Astrocyte of the cerebellum (primary cell): ENCODE results near the gene BFSP1.

Source experiments
- DNase-seq: peaks from one replicate; pipeline ENCODE4 v3.0.0-alpha.2; 2011; ENCODE audit warnings: low read depth
- H3K4me3 ChIP-seq: 2 replicates; pipeline ENCODE4 v1.5.1; 2011; ENCODE audit warnings: mild to moderate bottlenecking, low read depth, low read length, moderate library complexity
- in situ Hi-C: cut with HindIII; loops from 2 replicates; pipeline ENCODE4 v1.10.0; 2017; ENCODE audit warnings: low sequenced_read_pairs
- TF ChIP-seq, protein P1 (sequence below): IDR thresholded peaks from 2 replicates; pipeline ENCODE4 v1.5.1; 2012; ENCODE audit warnings: low read length, low read depth, moderate library complexity, mild to moderate bottlenecking; ENCODE audit errors: missing control alignments

Gene BFSP1

DNA sequence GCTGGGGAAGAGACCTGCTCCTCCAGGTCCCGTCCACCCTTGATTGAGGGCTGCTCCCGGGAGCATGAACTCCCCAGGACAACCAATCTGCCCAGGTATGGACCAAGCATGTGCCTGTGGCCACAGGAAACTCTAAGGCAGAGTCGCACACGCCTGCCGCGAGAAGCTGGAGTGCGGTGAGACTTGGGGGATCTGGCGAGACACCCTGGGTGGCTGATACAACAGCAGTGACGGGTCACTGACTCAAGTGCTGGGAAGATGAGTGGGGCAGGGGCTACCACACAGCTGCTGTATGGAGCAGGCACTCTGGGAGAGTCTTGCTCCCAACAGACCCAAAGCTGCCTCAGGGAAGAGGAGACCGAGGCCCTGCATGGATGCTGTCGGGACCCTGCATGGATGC is 40.1 kb downstream of the BFSP1 start:
- TF ChIP-seq, protein P1, sequence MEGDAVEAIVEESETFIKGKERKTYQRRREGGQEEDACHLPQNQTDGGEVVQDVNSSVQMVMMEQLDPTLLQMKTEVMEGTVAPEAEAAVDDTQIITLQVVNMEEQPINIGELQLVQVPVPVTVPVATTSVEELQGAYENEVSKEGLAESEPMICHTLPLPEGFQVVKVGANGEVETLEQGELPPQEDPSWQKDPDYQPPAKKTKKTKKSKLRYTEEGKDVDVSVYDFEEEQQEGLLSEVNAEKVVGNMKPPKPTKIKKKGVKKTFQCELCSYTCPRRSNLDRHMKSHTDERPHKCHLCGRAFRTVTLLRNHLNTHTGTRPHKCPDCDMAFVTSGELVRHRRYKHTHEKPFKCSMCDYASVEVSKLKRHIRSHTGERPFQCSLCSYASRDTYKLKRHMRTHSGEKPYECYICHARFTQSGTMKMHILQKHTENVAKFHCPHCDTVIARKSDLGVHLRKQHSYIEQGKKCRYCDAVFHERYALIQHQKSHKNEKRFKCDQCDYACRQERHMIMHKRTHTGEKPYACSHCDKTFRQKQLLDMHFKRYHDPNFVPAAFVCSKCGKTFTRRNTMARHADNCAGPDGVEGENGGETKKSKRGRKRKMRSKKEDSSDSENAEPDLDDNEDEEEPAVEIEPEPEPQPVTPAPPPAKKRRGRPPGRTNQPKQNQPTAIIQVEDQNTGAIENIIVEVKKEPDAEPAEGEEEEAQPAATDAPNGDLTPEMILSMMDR, result no peak
- in situ Hi-C loops, result no loop called here
- no peak overlapping the region for H3K4me3 ChIP-seq
- no peak for DNase-seq

DNA sequence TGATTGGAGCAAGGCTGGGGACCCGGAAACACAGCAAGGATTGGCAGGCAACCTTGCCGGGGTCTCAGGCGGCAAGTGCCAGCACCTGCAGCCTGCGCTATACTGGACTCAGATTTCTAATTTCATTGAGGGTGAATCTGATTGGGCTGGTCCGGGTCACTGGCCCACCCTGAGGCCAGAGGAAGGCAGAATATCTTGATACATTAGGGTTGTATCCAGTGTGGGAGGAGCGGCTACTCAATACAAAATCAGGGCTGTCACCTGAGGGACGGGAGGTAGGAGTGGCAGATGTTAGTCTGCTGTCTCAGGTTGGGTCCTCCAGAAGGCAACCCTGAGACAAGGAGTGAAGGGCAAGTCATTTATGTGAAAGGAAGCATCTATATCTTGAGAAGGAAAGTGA is 40.7 kb downstream of the BFSP1 start:
- DNase-seq, result no peak
- in situ Hi-C loops, result no loop called here
- TF ChIP-seq, protein P1, result no peak
- H3K4me3 ChIP-seq, result no peak overlapping the region

DNA sequence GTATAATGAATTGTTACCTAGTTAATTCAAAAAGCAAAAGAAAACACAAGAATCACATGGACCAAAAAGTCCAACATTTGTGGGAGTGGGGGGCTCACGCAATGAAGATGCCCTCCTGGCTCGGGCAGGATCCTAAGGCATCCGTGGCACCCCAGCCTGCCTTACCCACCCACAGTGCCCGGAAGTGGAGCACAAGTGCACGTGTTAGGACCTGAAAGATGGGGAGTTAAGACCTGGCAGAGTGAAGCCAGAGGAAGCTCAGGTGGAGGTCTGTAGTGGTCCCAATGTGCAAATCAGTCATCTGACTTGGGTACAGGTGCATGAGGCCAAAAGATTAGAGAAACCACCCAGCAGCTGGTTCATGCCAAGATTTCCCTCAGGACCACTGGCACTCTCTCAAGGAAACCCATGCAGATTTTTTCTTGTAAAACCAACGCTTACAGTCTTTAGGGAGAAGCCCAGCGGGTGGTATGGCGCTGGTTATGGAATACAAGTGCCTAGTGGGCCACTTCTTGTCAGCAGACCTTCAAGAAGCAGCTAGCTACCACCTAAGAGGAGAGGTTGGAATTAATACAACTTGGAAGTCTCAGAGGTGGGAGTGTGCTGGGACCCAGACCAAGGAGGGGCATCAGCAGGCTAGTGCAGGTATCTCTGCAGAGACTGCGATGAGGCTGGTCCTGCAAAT is 42.1 kb downstream of the BFSP1 start:
- no peak overlapping the region for H3K4me3 ChIP-seq
- TF ChIP-seq, protein P1, result no peak
- in situ Hi-C loops, result no loop called here
- DNase-seq, result no peak

DNA sequence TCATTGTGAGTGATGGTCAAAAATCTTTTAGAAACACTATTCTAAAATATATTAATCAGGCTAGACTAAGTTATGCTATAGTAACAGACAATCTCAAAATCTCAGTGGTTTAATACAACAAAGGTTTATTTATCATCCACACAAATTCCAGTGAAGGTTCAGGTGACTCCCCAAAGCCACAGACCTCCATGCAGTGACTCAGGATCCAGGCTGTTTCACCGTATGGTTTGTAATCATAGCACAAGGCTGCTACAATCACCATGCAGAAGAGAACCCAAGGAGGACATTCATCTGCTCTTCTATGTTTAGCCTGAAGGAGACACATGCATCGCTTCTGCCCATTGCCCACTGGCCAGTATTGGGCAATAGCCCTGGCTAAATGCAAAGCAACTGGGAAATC is 46.2 kb downstream of the BFSP1 start:
- no peak overlapping the region for H3K4me3 ChIP-seq
- no peak for DNase-seq
- in situ Hi-C loops, result no loop called here
- TF ChIP-seq, protein P1, result no peak

DNA sequence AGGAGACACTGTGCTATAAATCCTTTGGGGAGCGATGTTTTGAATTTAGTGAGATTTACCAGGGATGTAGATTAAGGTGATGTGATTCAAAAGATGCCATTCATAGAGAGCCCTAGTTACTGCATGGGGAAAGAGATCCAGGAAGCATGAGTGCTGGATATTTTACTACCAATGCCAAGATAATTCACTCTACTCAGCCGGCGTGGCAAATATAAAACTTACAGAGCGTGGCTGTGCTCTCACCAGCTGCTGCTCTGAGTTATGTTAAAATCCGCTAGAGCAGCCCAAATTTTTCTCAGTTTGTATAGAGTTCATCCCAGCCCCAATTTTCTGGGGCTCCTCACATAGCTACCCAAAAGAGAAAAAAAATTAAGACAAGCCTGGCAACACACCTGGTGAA is 48.6 kb downstream of the BFSP1 start:
- no peak for DNase-seq
- no peak overlapping the region for H3K4me3 ChIP-seq
- in situ Hi-C loops, result no loop called here
- TF ChIP-seq, protein P1, result no peak

DNA sequence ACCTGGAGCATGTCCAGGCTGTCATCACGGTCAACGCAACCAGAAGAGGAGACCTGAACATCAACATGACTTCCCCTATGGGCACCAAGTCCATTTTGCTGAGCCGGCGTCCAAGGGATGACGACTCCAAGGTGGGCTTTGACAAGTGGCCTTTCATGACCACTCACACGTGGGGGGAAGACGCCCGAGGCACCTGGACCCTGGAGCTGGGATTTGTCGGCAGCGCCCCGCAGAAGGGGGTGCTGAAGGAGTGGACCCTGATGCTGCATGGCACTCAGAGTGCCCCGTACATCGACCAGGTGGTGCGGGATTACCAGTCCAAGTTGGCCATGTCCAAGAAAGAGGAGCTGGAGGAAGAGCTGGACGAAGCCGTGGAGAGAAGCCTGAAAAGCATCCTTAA is 49.5 kb downstream of the BFSP1 start:
- TF ChIP-seq, protein P1, result no peak
- no peak for DNase-seq
- no peak overlapping the region for H3K4me3 ChIP-seq
- in situ Hi-C loops, result no loop called here

DNA sequence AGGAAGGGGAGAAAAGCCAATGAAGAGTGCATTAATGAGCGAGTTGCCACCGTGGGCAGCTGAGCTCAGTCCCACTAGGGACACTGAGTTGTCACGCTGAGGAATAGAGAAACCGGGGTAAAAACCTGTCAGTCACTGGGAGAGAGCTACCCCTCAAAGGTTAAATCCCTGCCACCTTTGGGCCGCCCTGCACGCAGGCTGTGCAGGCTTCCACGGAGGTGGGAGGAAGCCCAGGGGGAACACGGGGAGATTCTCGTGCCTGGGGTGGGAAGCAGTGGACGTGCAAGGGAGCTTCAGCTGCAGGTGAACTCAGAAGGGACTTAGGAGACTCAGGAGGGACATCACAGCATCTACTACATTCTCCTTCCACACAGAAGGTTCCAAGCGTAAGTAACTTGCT is 50.5 kb downstream of the BFSP1 start:
- in situ Hi-C loops, result no loop called here
- TF ChIP-seq, protein P1, result no peak
- H3K4me3 ChIP-seq, result no peak overlapping the region
- DNase-seq, result no peak
